H9 (cell line): ENCODE data around the gene GDPD4. TPM values are rescaled to one million over a fixed set of nuclear protein-coding genes. Genes with fewer than 3 reads are reported as not detected.

Experiments
- DNase-seq: peaks from one replicate; pipeline ENCODE4 v3.0.0-alpha.2; 2017
- H2AFZ ChIP-seq: one replicate; pipeline ENCODE4 v1.6.1; 2013; ENCODE audit warnings: mild to moderate bottlenecking, low read length, control low read depth, moderate library complexity
- H2AK5ac ChIP-seq: 2 replicates; pipeline ENCODE4 v1.6.1; 2013; ENCODE audit warnings: low read length, control low read depth, mixed read lengths; ENCODE audit not compliant: insufficient read length
- H2BK120ac ChIP-seq: one replicate; pipeline ENCODE4 v1.6.1; 2013; ENCODE audit warnings: low read depth, mild to moderate bottlenecking, low read length, control low read depth, inconsistent platforms; ENCODE audit not compliant: poor library complexity, severe bottlenecking
- H2BK12ac ChIP-seq: 2 replicates; pipeline ENCODE4 v1.6.1; 2013; ENCODE audit warnings: low read length, control low read depth, mixed read lengths, low read depth; ENCODE audit not compliant: insufficient read length
- H2BK15ac ChIP-seq: 2 replicates; pipeline ENCODE4 v1.6.1; 2013; ENCODE audit warnings: low read depth, low read length, control low read depth
- H2BK20ac ChIP-seq: one replicate; pipeline ENCODE4 v1.6.1; 2013; ENCODE audit warnings: low read depth, mild to moderate bottlenecking, low read length, control low read depth, inconsistent platforms; ENCODE audit not compliant: poor library complexity, severe bottlenecking
- H2BK5ac ChIP-seq: 2 replicates; pipeline ENCODE4 v1.6.1; 2013; ENCODE audit warnings: low read length, control low read depth, mixed read lengths; ENCODE audit not compliant: insufficient read length
- H3K14ac ChIP-seq: 2 replicates; pipeline ENCODE4 v1.6.1; 2013; ENCODE audit warnings: low read length, control low read depth; ENCODE audit not compliant: insufficient read depth
- H3K18ac ChIP-seq: 2 replicates; pipeline ENCODE4 v1.6.1; 2013; ENCODE audit warnings: low read depth, mild to moderate bottlenecking, mixed read lengths, low read length, control low read depth; ENCODE audit not compliant: insufficient read length
- H3K23ac ChIP-seq: 2 replicates; pipeline ENCODE4 v1.6.1; 2013; ENCODE audit warnings: low read length, control low read depth, mixed read lengths, low read depth; ENCODE audit not compliant: insufficient read length
- H3K23me2 ChIP-seq: 2 replicates; pipeline ENCODE4 v1.6.1; 2013; ENCODE audit warnings: low read depth, mild to moderate bottlenecking, mixed read lengths, low read length, control low read depth; ENCODE audit not compliant: insufficient read length, poor library complexity, severe bottlenecking
- H3K27ac ChIP-seq: 2 replicates; pipeline ENCODE4 v1.5.1; 2013; ENCODE audit warnings: low read length, control low read depth, mixed read lengths, low read depth; ENCODE audit not compliant: insufficient read length
- H3K27me3 ChIP-seq: 2 replicates; pipeline ENCODE4 v1.6.1; 2013; ENCODE audit warnings: low read length, control low read depth, inconsistent platforms; ENCODE audit not compliant: insufficient read depth
- H3K4ac ChIP-seq: 2 replicates; pipeline ENCODE4 v1.6.1; 2013; ENCODE audit warnings: low read depth, mild to moderate bottlenecking, control low read depth, inconsistent platforms, low read length, moderate library complexity
- H3K4me1 ChIP-seq: 2 replicates; pipeline ENCODE4 v1.6.1; 2013; ENCODE audit warnings: low read length, control low read depth, inconsistent platforms; ENCODE audit not compliant: insufficient read depth
- H3K4me2 ChIP-seq: 2 replicates; pipeline ENCODE4 v1.6.1; 2013; ENCODE audit warnings: low read length, control low read depth, mixed read lengths; ENCODE audit not compliant: insufficient read length, insufficient read depth
- H3K56ac ChIP-seq: 2 replicates; pipeline ENCODE4 v1.6.1; 2013; ENCODE audit warnings: low read depth, mild to moderate bottlenecking, mixed read lengths, low read length, control low read depth; ENCODE audit not compliant: insufficient read length
- H3K79me1 ChIP-seq: 2 replicates; pipeline ENCODE4 v1.6.1; 2013; ENCODE audit warnings: low read depth, mild to moderate bottlenecking, moderate library complexity, low read length, control low read depth, inconsistent platforms; ENCODE audit not compliant: insufficient read depth, poor library complexity, severe bottlenecking
- H3K79me2 ChIP-seq: 2 replicates; pipeline ENCODE4 v1.6.1; 2013; ENCODE audit warnings: low read length, control low read depth, inconsistent platforms; ENCODE audit not compliant: insufficient read depth
- H3K9ac ChIP-seq: 2 replicates; pipeline ENCODE4 v1.6.1; 2013; ENCODE audit warnings: low read length, control low read depth, mixed read lengths; ENCODE audit not compliant: insufficient read length; ENCODE audit errors: extremely low read depth
- H3K9me3 ChIP-seq: one replicate; pipeline ENCODE4 v1.6.1; 2013; ENCODE audit warnings: low read depth, low read length, inconsistent platforms; ENCODE audit not compliant: control insufficient read depth
- H3T11ph ChIP-seq: one replicate; pipeline ENCODE4 v1.6.1; 2013; ENCODE audit warnings: mild to moderate bottlenecking, low read length, control low read depth, inconsistent platforms
- H4K20me1 ChIP-seq: one replicate; pipeline ENCODE4 v1.6.1; 2013; ENCODE audit not compliant: control insufficient read depth, insufficient read length, insufficient read depth
- H4K5ac ChIP-seq: 2 replicates; pipeline ENCODE4 v1.6.1; 2013; ENCODE audit warnings: low read depth, mild to moderate bottlenecking, mixed read lengths, low read length, control low read depth; ENCODE audit not compliant: insufficient read length
- H4K8ac ChIP-seq: replicated peaks from 2 replicates; pipeline ENCODE4 v1.6.1; 2013; ENCODE audit warnings: low read length, control low read depth, mixed read lengths, low read depth; ENCODE audit not compliant: insufficient read length
- H4K91ac ChIP-seq: 2 replicates; pipeline ENCODE4 v1.6.1; 2013; ENCODE audit warnings: low read depth, mild to moderate bottlenecking, moderate library complexity, mixed read lengths, low read length, control low read depth; ENCODE audit not compliant: insufficient read length
- H3K27ac Mint-ChIP-seq, 3 experiments: 2 replicates in 2 of 3; 3 replicates in 1 of 3; pipeline ENCODE4 v1.8.0; 2020 to 2021; ENCODE audit warnings: mixed read lengths in 3 of 3, mild to moderate bottlenecking in 1 of 3, moderate library complexity in 1 of 3
- H3K27me3 Mint-ChIP-seq: 2 replicates; pipeline ENCODE4 v1.8.0; 2021; ENCODE audit warnings: low read depth, mild to moderate bottlenecking, moderate library complexity, mixed read lengths
- H3K36me3 Mint-ChIP-seq, 3 experiments: 2 replicates in 2 of 3; 3 replicates in 1 of 3; pipeline ENCODE4 v1.8.0; 2020 to 2021; ENCODE audit warnings: low read depth in 3 of 3, mixed read lengths in 3 of 3; ENCODE audit not compliant: insufficient read depth in 1 of 3
- H3K4me1 Mint-ChIP-seq, 2 experiments: 2 replicates each; pipeline ENCODE4 v1.8.0; 2020; ENCODE audit warnings: mixed read lengths in 2 of 2
- H3K4me3 Mint-ChIP-seq, 2 experiments: 2 replicates in 1 of 2; 3 replicates in 1 of 2; pipeline ENCODE4 v1.8.0; 2020 to 2021; ENCODE audit warnings: mild to moderate bottlenecking in 2 of 2, mixed read lengths in 2 of 2, moderate library complexity in 1 of 2
- H3K9me3 Mint-ChIP-seq, 2 experiments: 2 replicates in 1 of 2; 3 replicates in 1 of 2; pipeline ENCODE4 v1.8.0; 2020; ENCODE audit warnings: mild to moderate bottlenecking in 2 of 2, mixed read lengths in 2 of 2, moderate library complexity in 1 of 2
- CTCF ChIP-seq: fragments of 200-600 bp; sonication (generic); conservative IDR thresholded peaks from 3 replicates; pipeline ENCODE4 v1.8.0; 2021; ENCODE audit warnings: antibody characterized with exemption, mild to moderate bottlenecking
- WGBS: extraction: QIAGEN DNeasy Blood & Tissue Kit; methylation state at CpG from one replicate; pipeline ENCODE4 v1.1.7; 2013; ENCODE audit warnings: missing lambda C conversion rate, low lambda C conversion rate, mixed read lengths; ENCODE audit not compliant: insufficient read length; ENCODE audit errors: extremely low coverage; 5-methylcytosine and 5-hydroxymethylcytosine counted together
- total RNA-seq: library from RNA; stranded (reverse); gene quantifications from 2 replicates; pipeline ENCODE4 v1.2.1, GENCODE V29; 2021

The GDPD4 gene
- total RNA-seq, 1 experiment from 2014 or later, result not detected

- Histone ChIP-seq H2AFZ (no peak overlapping the region), H2BK20ac (no peak overlapping the region), H3K23ac (no peak overlapping the region), H3K23me2 (no peaks in the 10 kb centered on the region), H3K9ac (no peak overlapping the region), H3K9me3 (no peaks in the 10 kb centered on the region), H2BK12ac (no peak overlapping the region), H4K91ac (no peak overlapping the region), H3K79me1 (no peaks in the 10 kb centered on the region), H2BK15ac (no peak overlapping the region), H4K20me1 (no peaks in the 10 kb centered on the region), H4K5ac (no peak overlapping the region), H3K79me2 (no peaks in the 10 kb centered on the region), H4K8ac (no peak overlapping the region), H3T11ph (no peak overlapping the region), H3K18ac (no peak overlapping the region), H3K27me3 (no peaks in the 10 kb centered on the region), H3K14ac (no peak overlapping the region), H3K27ac (no peak overlapping the region), H3K56ac (no peak overlapping the region), H2AK5ac (no peak overlapping the region), H2BK120ac (no peak overlapping the region), H3K4me2 (no peak overlapping the region), H2BK5ac (no peak overlapping the region), H3K4me1 (no peaks in the 10 kb centered on the region), H3K4ac (no peak overlapping the region)
- DNase-seq, result no peak
- no CpG with 5 or more reads among the region's 1 CpG for WGBS
- no peak for TF ChIP-seq CTCF
- Mint-ChIP-seq H3K27me3 (peaks cover 2% of the 10 kb centered on the region), H3K4me3 (no peak overlapping the region), H3K27ac (no peak overlapping the region), H3K4me1 (no peaks in the 10 kb centered on the region), H3K9me3 (no peaks in the 10 kb centered on the region; a peak in 1 of 5 replicates), H3K36me3 (no peaks in the 10 kb centered on the region)
Observed at GRCh38 chr11:77269484-77270123, 31.9 kb downstream of the GDPD4 start.
